Heart right ventricle (tissue), 16 donors: Measurements from ENCODE around the gene GPRIN1. TPM values are rescaled to one million over a fixed set of nuclear protein-coding genes. Genes with fewer than 3 reads are reported as not detected.
A peak's percentile ranks its signal among the peaks of the same experiment; 100 is the strongest.

Source experiments
- ATAC-seq, 8 donors: fragments of 200-7000 bp; cut with Tn5 transposase; one replicate each; pipeline ENCODE4 v1.9.1; 2020; ENCODE audit warnings: mild to moderate bottlenecking in 8 of 8, moderate library complexity in 8 of 8, moderate number of reproducible peaks in 1 of 8
- DNase-seq, 2 donors: peaks; one replicate each; pipeline ENCODE4 v3.0.0-alpha.2; 2020
- H3K27ac ChIP-seq, 10 donors: fragments of 200-600 bp; sonication (generic) in 2 of 10; one replicate each; pipeline versions ENCODE4 v1.5.0 to v1.8.0; 2020 to 2022; ENCODE audit warnings: mild to moderate bottlenecking in 3 of 10
- H3K27me3 ChIP-seq, 7 donors: fragments of 200-600 bp; one replicate each; pipeline ENCODE4 v1.8.0; 2021 to 2022; ENCODE audit warnings: mild to moderate bottlenecking in 2 of 7
- H3K36me3 ChIP-seq, 9 donors: fragments of 200-600 bp; sonication (generic) in 1 of 9; one replicate each; pipeline versions ENCODE4 v1.5.0 to v1.8.0; 2020 to 2022; ENCODE audit warnings: mild to moderate bottlenecking in 2 of 9
- H3K4me1 ChIP-seq, 9 donors: fragments of 200-600 bp; sonication (generic) in 1 of 9; one replicate each; pipeline versions ENCODE4 v1.5.0 to v1.8.0; 2020 to 2022; ENCODE audit warnings: mild to moderate bottlenecking in 4 of 9
- H3K4me3 ChIP-seq, 10 donors: fragments of 200-600 bp; sonication (generic) in 2 of 10; one replicate each; pipeline versions ENCODE4 v1.5.0 to v1.8.0; 2020 to 2022; ENCODE audit warnings: mild to moderate bottlenecking in 7 of 10, moderate library complexity in 2 of 10
- H3K9me3 ChIP-seq, 11 donors: fragments of 200-600 bp in 10 of 11; sonication (generic) in 2 of 11; one replicate each; pipeline versions ENCODE4 v1.5.0 to v1.8.0; 2013 to 2022; ENCODE audit warnings: mild to moderate bottlenecking in 2 of 11, control low read depth in 1 of 11, moderate library complexity in 1 of 11
- CTCF ChIP-seq, 9 donors: fragments of 200-600 bp; sonication (generic) in 2 of 9; IDR thresholded peaks; one replicate each; pipeline versions ENCODE4 v1.5.0 to v1.8.0; 2021 to 2022; ENCODE audit warnings: antibody characterized with exemption in 9 of 9, mild to moderate bottlenecking in 5 of 9, moderate library complexity in 1 of 9
- WGBS, 2 donors: extraction: QIAGEN DNeasy Blood & Tissue Kit; methylation state at CpG; one replicate each; pipeline ENCODE4 v1.1.7; 2013; ENCODE audit warnings: inconsistent platforms in 1 of 2; 5-methylcytosine and 5-hydroxymethylcytosine counted together
- intact Hi-C, 10 donors: fragments of 100-400 bp; cut with DNase I; formaldehyde crosslinking; loops; one replicate each; pipeline versions ENCODE4 v1.11.1 to v1.14.2; 2022
- polyA plus RNA-seq, 2 donors: library from polyadenylated mRNA; stranded (reverse); fragments of 200-250 nt; gene quantifications; one replicate each; pipeline ENCODE4 v1.2.3, GENCODE V29; 2013
- total RNA-seq, 10 donors: library from RNA; stranded (reverse); fragmentation: NEBNext Ultra II Directional in 3 of 10; extraction: Animal tissue kit (Norgen Biotek cat#: 25700) in 3 of 10; gene quantifications; one replicate each; pipeline versions ENCODE4 v1.2.1 to v1.2.4, GENCODE V29; 2021 to 2023
- donor health status: Arrhythmogenic right ventricular cardiomyopathy.
- donor health status: ischemic (EF 13 %, LVEDD 7.1; RV severe dilation, severe dysfunction).
- donor health status: healthy with polysubstance abuse.
- donor health status: DM: no; HTN: yes; CAD: no.
- donor health status: DM: no; HTN: no; CAD: no.
- donor health status: ischemic (EF 25% LVEDD 6.9; RV normal size, moderate dysfunction).
- donor health status: ischemic (EF 25% LVEDD 5.7; RV mildly dilated, moderate dysfunction).
- donor health status: healthy.
- donor health status: DM: yes; HTN: yes; CAD: no.
- donor health status: Ischemic cardiomyopathy.
- donor health status: ischemic (EF 35%, LVEDD 5.7; RV mildly dilated, moderate dysfunction).
- donor health status: nonischemic (EF 11% LVEDD 7.7; RV severe dilation, severe dysfunction).
- donor health status: DM: yes; HTN: yes; CAD: no.
- donor health status: PGD.
- donor health status: ischemic (EF 29% LVEDD 5.4; RV normal size, mild dysfunction).
- donor health status: nonischemic (EF 23%, LVEDD 6.1; RV moderate dilation, normal function).

Gene GPRIN1
- total and polyA plus RNA-seq, 12 donors: 0.06 to 1.0 (median 0.36) TPM

GRCh38 chr5:176629853-176630680 is 20.1 kb upstream of the GPRIN1 start, which contains the start of the genes EIF4E1B and SNCB:
EIF4E1B (plus strand) TSS chr5:176630675; CDS start chr5:176642788, 12,113 bp downstream.
SNCB (minus strand) TSS chr5:176630534; CDS start chr5:176629654, 880 bp downstream.
- Histone ChIP-seq H3K4me3 (peak within 1 kb of the TSS in 9 of 10 donors; percentile 25 to 52 (median 45)), H3K36me3 (no peaks in the 10 kb centered on the region), H3K9me3 (no peaks in the 10 kb centered on the region), H3K27ac (no peak within 1 kb of the TSS), H3K4me1 (peaks cover 7 to 18% (median 13%) of the 10 kb centered on the region in 9 donors), H3K27me3 (peaks cover 10 to 99% (median 95%) of the 10 kb centered on the region in 7 donors)
- WGBS, 2 donors: 1% methylated on average over 87 to 94 of the region's 94 CpGs
- DNase-seq (peak; percentile 29 to 39), ATAC-seq (peak; percentile 75 to 85 (median 82))
- intact Hi-C loops: loop anchor here in 2 of 10 donors (5.0 to 10.0 kb wide), 2 partner anchors 53 to 55 kb away; no protein-coding TSS in a partner anchor
- TF ChIP-seq CTCF (IDR thresholded peaks at IDR 0.05): peak in 1 of 9 donors; percentile 19

DNA sequence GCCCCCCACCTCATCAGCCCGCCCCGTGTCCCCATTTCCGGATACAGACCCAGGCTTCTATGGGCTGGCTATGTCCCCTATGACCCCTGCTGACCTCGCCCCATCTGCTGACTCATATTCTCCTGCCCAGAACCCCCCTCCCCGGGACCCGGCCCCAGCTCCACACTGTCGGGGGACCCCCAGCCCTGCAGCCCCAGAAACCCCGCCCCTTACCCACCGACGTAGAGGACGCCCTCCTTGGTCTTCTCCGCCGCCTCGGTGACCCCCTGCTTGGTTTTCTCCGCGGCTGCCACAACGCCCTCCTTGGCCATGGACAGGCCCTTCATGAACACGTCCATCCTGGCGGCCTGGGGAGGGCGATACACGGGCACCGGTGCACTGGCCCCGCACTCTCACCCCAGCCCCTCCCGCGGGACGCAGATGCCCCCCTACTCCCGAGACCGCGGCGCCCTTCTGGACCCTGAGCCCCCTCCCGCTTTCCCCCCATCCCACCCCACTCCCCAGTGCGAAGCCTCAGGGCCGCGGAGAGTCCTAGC is 19.4 kb upstream of the GPRIN1 start:
- peak overlapping the region in 2 of 10 donors; percentile 30 to 47 for H3K4me3 ChIP-seq
- peaks cover 7 to 18% (median 13%) of the 10 kb centered on the region in 9 donors for H3K4me1 ChIP-seq
- H3K27me3 ChIP-seq: peaks cover 10 to 99% (median 97%) of the 10 kb centered on the region in 7 donors
- no peaks in the 10 kb centered on the region for H3K36me3 ChIP-seq
- 5 to 8% methylated on average over 34 of the region's 34 CpGs for WGBS, 2 donors
- intact Hi-C loops: loop anchor here in 1 of 10 donors (5.0 kb wide), 1 partner anchor 52 kb away; no protein-coding TSS in a partner anchor
- H3K27ac ChIP-seq: no peak overlapping the region
- H3K9me3 ChIP-seq: no peaks in the 10 kb centered on the region
- TF ChIP-seq CTCF (IDR thresholded peaks at IDR 0.05): no peak
- ATAC-seq (peak in 1 of 8 donors; percentile 31), DNase-seq (no peak)

DNA sequence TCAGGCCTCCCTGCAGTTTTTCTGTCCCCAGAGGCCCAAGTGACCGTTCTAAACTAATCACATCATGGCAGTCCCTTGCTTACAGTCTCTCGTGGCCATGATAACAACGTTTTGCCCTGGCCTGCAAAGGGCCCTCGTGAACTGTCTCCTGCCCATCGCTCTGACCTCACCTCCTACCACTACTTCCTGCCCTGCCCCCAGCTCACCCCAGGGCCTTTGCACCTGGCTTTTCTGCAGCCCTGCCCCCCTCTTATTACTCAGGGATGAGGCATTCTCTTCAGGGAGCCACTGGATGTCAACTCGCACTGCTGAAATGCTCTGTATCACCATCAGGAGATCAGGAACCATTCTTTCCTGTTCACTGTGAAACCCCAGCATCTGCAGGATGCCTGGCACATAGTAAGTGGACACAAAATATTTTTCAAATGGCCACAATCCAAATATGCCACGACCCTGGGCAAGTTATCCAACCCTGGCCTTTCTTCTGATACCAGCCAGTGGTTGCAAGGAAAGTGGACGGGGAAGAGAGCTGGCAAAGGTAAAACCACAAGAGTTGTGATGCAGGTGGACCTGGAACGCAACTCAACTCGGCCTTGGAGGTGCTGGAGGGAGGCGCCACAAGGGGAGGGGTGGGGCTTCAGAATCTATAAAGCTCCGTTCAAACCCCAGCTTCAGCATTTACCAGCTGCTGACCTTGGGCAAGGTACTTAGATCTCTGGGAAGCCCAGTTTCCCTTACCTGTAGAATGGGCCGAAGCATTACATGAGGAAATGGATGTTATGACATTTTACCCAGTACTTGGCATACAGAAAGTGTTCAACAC is 18.7 kb upstream of the GPRIN1 start:
- Histone ChIP-seq H3K36me3 (no peaks in the 10 kb centered on the region), H3K4me3 (no peak overlapping the region), H3K27ac (no peak overlapping the region), H3K27me3 (peaks cover 10 to 100% (median 97%) of the 10 kb centered on the region in 7 donors), H3K4me1 (peaks cover 7 to 18% (median 13%) of the 10 kb centered on the region in 9 donors), H3K9me3 (no peaks in the 10 kb centered on the region)
- intact Hi-C loops: loop anchor here in 1 of 10 donors (5.0 kb wide), 1 partner anchor 51 kb away; no protein-coding TSS in a partner anchor
- ATAC-seq (no peak), DNase-seq (no peak)
- TF ChIP-seq CTCF (IDR thresholded peaks at IDR 0.05): no peak
- 53 to 56% methylated on average over 13 of the region's 13 CpGs for WGBS, 2 donors
